HepG2 (cell line): ENCODE data around the gene SLC11A1. TPM values are rescaled to one million over a fixed set of nuclear protein-coding genes. Genes with fewer than 3 reads are reported as not detected.

Experiments used
- CBX5 ChIP-seq: sonication (generic); formaldehyde crosslinking; IDR thresholded peaks from 2 replicates; pipeline ENCODE4 v1.4.0; 2020; ENCODE audit warnings: missing genetic modification reagents, borderline replicate concordance
- EP300 ChIP-seq, 3 experiments: sonication (generic) in 1 of 3; formaldehyde crosslinking in 1 of 3; IDR thresholded peaks; 2 replicates each; pipeline versions ENCODE4 v1.5.1 to v1.6.1; 2011 to 2020; ENCODE audit warnings: low read depth in 2 of 3, low read length in 2 of 3, borderline replicate concordance in 1 of 3, improper control_type of control experiment in 1 of 3, mild to moderate bottlenecking in 1 of 3, missing genetic modification reagents in 1 of 3, moderate library complexity in 1 of 3
- HDAC2 ChIP-seq: sonication (generic); formaldehyde crosslinking; IDR thresholded peaks from 2 replicates; pipeline ENCODE4 v1.4.0; 2020; ENCODE audit warnings: missing genetic modification reagents
- HNF1B ChIP-seq: sonication (generic); formaldehyde crosslinking; IDR thresholded peaks from 2 replicates; pipeline ENCODE4 v1.5.1; 2020; ENCODE audit warnings: mild to moderate bottlenecking, moderate library complexity, missing genetic modification reagents
- JUNB ChIP-seq: sonication (generic); formaldehyde crosslinking; IDR thresholded peaks from 2 replicates; pipeline ENCODE4 v1.8.0; 2022; ENCODE audit warnings: missing genetic modification reagents, mild to moderate bottlenecking, borderline replicate concordance
- MAFK ChIP-seq, 2 experiments: IDR thresholded peaks in 1 of 2; conservative IDR thresholded peaks in 1 of 2; 2 replicates each; pipeline ENCODE4 v1.6.1; 2011; ENCODE audit warnings: improper control_type of control experiment in 2 of 2, low read length in 2 of 2
- MTF2 ChIP-seq: sonication (generic); formaldehyde crosslinking; IDR thresholded peaks from 2 replicates; pipeline ENCODE4 v1.5.0; 2020; ENCODE audit warnings: missing genetic modification reagents, borderline replicate concordance
- NFE2L1 ChIP-seq: sonication (generic); formaldehyde crosslinking; IDR thresholded peaks from 2 replicates; pipeline ENCODE4 v1.4.0; 2020; ENCODE audit warnings: missing genetic modification reagents, mild to moderate bottlenecking, borderline replicate concordance
- POLR2A ChIP-seq, 2 experiments: IDR thresholded peaks; 2 replicates each; pipeline ENCODE4 v1.6.1; 2011; ENCODE audit warnings: low read depth in 2 of 2, low read length in 2 of 2, mild to moderate bottlenecking in 1 of 2, moderate library complexity in 1 of 2; ENCODE audit not compliant: insufficient read depth in 1 of 2
- PRPF4 ChIP-seq: fragments of 200-400 bp; formaldehyde crosslinking; IDR thresholded peaks from 2 replicates; pipeline ENCODE4 v1.6.1; 2016; ENCODE audit warnings: low read length, low read depth; ENCODE audit not compliant: poor library complexity, severe bottlenecking
- RXRA ChIP-seq: sonication (generic); formaldehyde crosslinking; IDR thresholded peaks from 2 replicates; pipeline ENCODE4 v1.5.1; 2020; ENCODE audit warnings: missing genetic modification reagents
- SP1 ChIP-seq, 2 experiments: fragments of 450-650 bp in 1 of 2; sonication (generic) in 1 of 2; formaldehyde crosslinking in 1 of 2; IDR thresholded peaks; 2 replicates each; pipeline versions ENCODE4 v1.4.0 to v1.6.1; 2016 to 2020; ENCODE audit warnings: missing genetic modification reagents in 1 of 2
- YEATS4 ChIP-seq: sonication (generic); formaldehyde crosslinking; IDR thresholded peaks from 2 replicates; pipeline ENCODE4 v1.4.0; 2020; ENCODE audit warnings: missing genetic modification reagents, borderline replicate concordance
- ZNF383 ChIP-seq: sonication (generic); formaldehyde crosslinking; IDR thresholded peaks from 2 replicates; pipeline ENCODE4 v1.4.0; 2020; ENCODE audit warnings: missing genetic modification reagents, mild to moderate bottlenecking, borderline replicate concordance
- ZNF496 ChIP-seq: sonication (generic); formaldehyde crosslinking; IDR thresholded peaks from 2 replicates; pipeline ENCODE4 v1.8.1; 2023; ENCODE audit warnings: mild to moderate bottlenecking, moderate library complexity, missing genetic modification reagents; ENCODE audit not compliant: insufficient replicate concordance
- ZNF549 ChIP-seq: sonication (generic); formaldehyde crosslinking; IDR thresholded peaks from 2 replicates; pipeline ENCODE4 v1.5.0; 2020; ENCODE audit warnings: missing genetic modification reagents
- ZNF558 ChIP-seq: sonication (generic); formaldehyde crosslinking; IDR thresholded peaks from 2 replicates; pipeline ENCODE4 v1.9.0; 2022; ENCODE audit warnings: mild to moderate bottlenecking, missing genetic modification reagents, borderline replicate concordance
- ZNF589 ChIP-seq: sonication (generic); formaldehyde crosslinking; conservative IDR thresholded peaks from 2 replicates; pipeline ENCODE4 v1.8.0; 2022; ENCODE audit warnings: mild to moderate bottlenecking, moderate library complexity, missing genetic modification reagents
- ZNF7 ChIP-seq: IDR thresholded peaks from 2 replicates; pipeline ENCODE4 v1.6.1; 2016; ENCODE audit warnings: missing biosample characterization, missing genetic modification reagents
- ZNF777 ChIP-seq: sonication (generic); formaldehyde crosslinking; IDR thresholded peaks from 2 replicates; pipeline ENCODE4 v1.4.0; 2020; ENCODE audit warnings: missing genetic modification reagents
- polyA plus RNA-seq, 8 experiments: library from polyadenylated mRNA; depleted of rRNA in 3 of 8; stranded (reverse) in 7 of 8; unstranded in 1 of 8; fragments of >200 nt; fragmentation: Illumina TruSeq in 4 of 8; extraction: Trizol in 4 of 8; gene quantifications; 2 replicates each; pipeline versions ENCODE4 v1.2.1 to v1.2.3, GENCODE V29; 2011 to 2016; ENCODE audit warnings: low read depth in 4 of 8, missing spikeins in 1 of 8, mixed read lengths in 1 of 8; ENCODE audit not compliant: insufficient read depth in 1 of 8
- total RNA-seq, 5 experiments: library from RNA; depleted of rRNA; stranded (reverse); fragments of >200 nt; fragmentation: Illumina TruSeq; extraction: Trizol; gene quantifications; 2 replicates each; pipeline ENCODE4 v1.2.3, GENCODE V29; 2016; ENCODE audit warnings: low read depth in 1 of 5
- TF ChIP-seq, protein P1 (sequence below): sonication (generic); formaldehyde crosslinking; IDR thresholded peaks from 2 replicates; pipeline ENCODE4 v1.5.0; 2020; ENCODE audit warnings: mild to moderate bottlenecking, missing genetic modification reagents, borderline replicate concordance
- TF ChIP-seq, protein P2 (sequence below): sonication (generic); formaldehyde crosslinking; IDR thresholded peaks from 2 replicates; pipeline ENCODE4 v1.8.0; 2022; ENCODE audit warnings: low read depth, missing genetic modification reagents

The SLC11A1 gene
- total and polyA plus RNA-seq, 2 of the 13 experiments (the other 11 are each of a cell fraction or from before 2014, with no cell fraction given) = 0.33 to 2.3 TPM

GRCh38 chr2:218395826-218396687 lies 14.0 kb downstream of the SLC11A1 start (continued):
- TF ChIP-seq RXRA (CRISPR knock-in tag) (peak; percentile 90), EP300 (IDR thresholded peaks at IDR 0.05; ENCODE audit: low read depth in 2 of 2, low read length in 2 of 2) (peak; percentile 19 to 78; a peak in 3 of 4 replicates), EP300 (CRISPR knock-in tag; IDR thresholded peaks at IDR 0.05; ENCODE audit: borderline replicate concordance) (peak; percentile 72; the same call in 1 of the 2 replicates), ZNF589 (CRISPR knock-in tag) (no peak), MAFK (conservative IDR thresholded peaks at IDR 0.05 in 1 of 2, IDR thresholded peaks at IDR 0.05 in 1 of 2; ENCODE audit: low read length in 2 of 2) (no peak), ZNF383 (peak; percentile 86; the same call in 1 of the 2 replicates), JUNB (CRISPR knock-in tag) (no peak), CBX5 (CRISPR knock-in tag) (peak; percentile 91; the same call in 1 of the 2 replicates), HDAC2 (peak; percentile 94), SP1 (IDR thresholded peaks at IDR 0.05) (no peak), SP1 (CRISPR knock-in tag; IDR thresholded peaks at IDR 0.05) (peak; percentile 95), ZNF558 (CRISPR knock-in tag) (peak; percentile 70; the same call in 1 of the 2 replicates), ZNF777 (CRISPR knock-in tag) (peak; percentile 68), PRPF4 (no peak), ZNF7 (CRISPR knock-in tag) (no peak), ZNF549 (no peak), MTF2 (CRISPR knock-in tag) (0 out of 2 replicates have a peak, but pooled peaks have one; percentile 53), YEATS4 (CRISPR knock-in tag) (peak; percentile 96), POLR2A (IDR thresholded peaks at IDR 0.05; ENCODE audit: insufficient read depth in 1 of 2, low read depth in 2 of 2, low read length in 2 of 2) (peak in 1 of 2 experiments; percentile 23; a peak in 1 of 4 replicates), ZNF496 (CRISPR knock-in tag) (no peak), HNF1B (peak; percentile 97), NFE2L1 (CRISPR knock-in tag) (no peak)
- TF ChIP-seq, protein P1, sequence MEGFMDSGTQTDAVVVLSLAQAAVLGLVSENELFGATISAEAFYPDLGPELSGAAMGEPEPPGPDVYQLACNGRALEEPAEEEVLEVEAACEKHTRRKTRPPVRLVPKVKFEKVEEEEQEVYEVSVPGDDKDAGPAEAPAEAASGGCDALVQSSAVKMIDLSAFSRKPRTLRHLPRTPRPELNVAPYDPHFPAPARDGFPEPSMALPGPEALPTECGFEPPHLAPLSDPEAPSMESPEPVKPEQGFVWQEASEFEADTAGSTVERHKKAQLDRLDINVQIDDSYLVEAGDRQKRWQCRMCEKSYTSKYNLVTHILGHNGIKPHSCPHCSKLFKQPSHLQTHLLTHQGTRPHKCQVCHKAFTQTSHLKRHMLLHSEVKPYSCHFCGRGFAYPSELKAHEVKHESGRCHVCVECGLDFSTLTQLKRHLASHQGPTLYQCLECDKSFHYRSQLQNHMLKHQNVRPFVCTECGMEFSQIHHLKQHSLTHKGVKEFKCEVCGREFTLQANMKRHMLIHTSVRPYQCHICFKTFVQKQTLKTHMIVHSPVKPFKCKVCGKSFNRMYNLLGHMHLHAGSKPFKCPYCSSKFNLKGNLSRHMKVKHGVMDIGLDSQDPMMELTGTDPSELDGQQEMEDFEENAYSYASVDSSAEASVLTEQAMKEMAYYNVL (CRISPR knock-in tag) = peak; percentile 76; the same call in 1 of the 2 replicates
- TF ChIP-seq, protein P2, sequence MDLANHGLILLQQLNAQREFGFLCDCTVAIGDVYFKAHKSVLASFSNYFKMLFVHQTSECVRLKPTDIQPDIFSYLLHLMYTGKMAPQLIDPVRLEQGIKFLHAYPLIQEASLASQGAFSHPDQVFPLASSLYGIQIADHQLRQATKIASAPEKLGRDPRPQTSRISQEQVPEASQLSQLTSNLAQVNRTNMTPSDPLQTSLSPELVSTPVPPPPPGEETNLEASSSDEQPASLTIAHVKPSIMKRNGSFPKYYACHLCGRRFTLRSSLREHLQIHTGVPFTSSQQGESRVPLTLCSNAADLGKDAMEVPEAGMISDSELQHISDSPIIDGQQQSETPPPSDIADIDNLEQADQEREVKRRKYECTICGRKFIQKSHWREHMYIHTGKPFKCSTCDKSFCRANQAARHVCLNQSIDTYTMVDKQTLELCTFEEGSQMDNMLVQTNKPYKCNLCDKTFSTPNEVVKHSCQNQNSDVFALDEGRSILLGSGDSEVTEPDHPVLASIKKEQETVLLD = peak; percentile 92; the same call in 1 of the 2 replicates
